B cell (primary cell): ENCODE measurements around the gene WWC2. TPM values are rescaled to one million over a fixed set of nuclear protein-coding genes. Genes with fewer than 3 reads are reported as not detected.
"Not testable (repeated sequence)": the region's sequence is repeated elsewhere in the genome, so short reads cannot be mapped to it uniquely, and the experiment has no call there.

ENCODE experiments used
- ATAC-seq: fragments of 200-7000 bp; cut with Tn5 transposase; one replicate; pipeline ENCODE4 v1.10.0; 2021; ENCODE audit warnings: low read depth, mild to moderate bottlenecking, moderate number of reproducible peaks, moderate library complexity
- CTCF ChIA-PET: fragments of 350-600 bp; sonication (Branson Sonifier 250); formaldehyde crosslinking; loops from one replicate; lab custom pipeline; 2021; ENCODE audit warnings: antibody characterized with exemption, inconsistent platforms; lab: Charles Lee
- POLR2A ChIA-PET: fragments of 350-600 bp; sonication (Branson Sonifier 250); formaldehyde crosslinking; loops from one replicate; lab custom pipeline; 2021; ENCODE audit warnings: antibody characterized with exemption; lab: Charles Lee
- DNase-seq: peaks from one replicate; pipeline ENCODE4 v3.0.0; 2013
- H2AFZ ChIP-seq: 2 replicates; pipeline ENCODE4 v1.6.1; 2012; ENCODE audit warnings: mild to moderate bottlenecking, low read depth, low read length; ENCODE audit not compliant: insufficient read depth, poor library complexity, severe bottlenecking
- H3K27ac ChIP-seq, 2 donors: 1 replicate in 1 of 2; 2 replicates in 1 of 2; pipeline ENCODE4 v1.5.1; 2012 to 2013; ENCODE audit warnings: low read length in 2 of 2, mild to moderate bottlenecking in 2 of 2, moderate library complexity in 1 of 2
- H3K27me3 ChIP-seq, 4 experiments: fragments of 200-600 bp in 1 of 4; sonication (generic) in 1 of 4; replicated peaks in 1 of 4; 1 replicate in 2 of 4; 2 replicates in 2 of 4; pipeline versions ENCODE4 v1.6.1 to v1.7.0; 2013 to 2016; ENCODE audit warnings: low read length in 3 of 4, mild to moderate bottlenecking in 2 of 4, mixed read lengths in 1 of 4, moderate library complexity in 1 of 4; ENCODE audit not compliant: insufficient read depth in 4 of 4, control insufficient read depth in 3 of 4; ENCODE audit errors: control extremely low read depth in 1 of 4
- H3K36me3 ChIP-seq, 2 experiments: replicated peaks in 1 of 2; 1 replicate in 1 of 2; 2 replicates in 1 of 2; pipeline versions ENCODE4 v1.6.1 to v1.7.1; 2013; ENCODE audit warnings: low read length in 1 of 2; ENCODE audit not compliant: insufficient read depth in 2 of 2, control insufficient read depth in 1 of 2; ENCODE audit errors: control extremely low read depth in 1 of 2, extremely low read depth in 1 of 2
- H3K4me1 ChIP-seq, 2 donors: fragments of 200-600 bp in 1 of 2; sonication (generic) in 1 of 2; 1 replicate in 1 of 2; 2 replicates in 1 of 2; pipeline versions ENCODE4 v1.5.1 to v1.6.1; 2013 to 2017; ENCODE audit warnings: low read length in 2 of 2; ENCODE audit not compliant: control insufficient read depth in 2 of 2, insufficient read depth in 2 of 2
- H3K4me2 ChIP-seq: replicated peaks from 2 replicates; pipeline ENCODE3; 2012; ENCODE audit warnings: mild to moderate bottlenecking, low read depth, low read length; ENCODE audit not compliant: poor library complexity, severe bottlenecking
- H3K4me3 ChIP-seq, 5 experiments: fragments of 200-600 bp in 1 of 5; sonication (generic) in 1 of 5; 1 replicate in 3 of 5; 2 replicates in 2 of 5; pipeline versions ENCODE4 v1.5.1 to v1.7.0; 2011 to 2016; ENCODE audit warnings: low read length in 4 of 5, mild to moderate bottlenecking in 4 of 5, low read depth in 2 of 5, control low read depth in 1 of 5, moderate library complexity in 1 of 5; ENCODE audit not compliant: insufficient read depth in 1 of 5; ENCODE audit errors: control extremely low read depth in 1 of 5, extremely low read depth in 1 of 5
- H3K79me2 ChIP-seq: fragments of 200-600 bp; sonication (generic); one replicate; pipeline ENCODE4 v1.6.0; 2016; ENCODE audit warnings: low read length; ENCODE audit not compliant: control insufficient read depth, insufficient read depth
- H3K9ac ChIP-seq: fragments of 200-600 bp; sonication (generic); 2 replicates; pipeline ENCODE4 v1.6.1; 2017; ENCODE audit warnings: mild to moderate bottlenecking, low read length, moderate library complexity
- H3K9me3 ChIP-seq, 3 donors: one replicate each; pipeline versions ENCODE4 v1.6.1 to v1.7.1; 2013; ENCODE audit warnings: low read length in 2 of 3; ENCODE audit not compliant: control insufficient read depth in 2 of 3, insufficient read depth in 1 of 3; ENCODE audit errors: control extremely low read depth in 1 of 3
- H4K20me1 ChIP-seq: 2 replicates; pipeline ENCODE4 v1.6.0; 2012; ENCODE audit warnings: mild to moderate bottlenecking, low read length; ENCODE audit not compliant: insufficient read depth, control insufficient read depth, poor library complexity, severe bottlenecking
- H3K27ac Mint-ChIP-seq: one replicate; pipeline ENCODE4 v1.8.0; 2021; ENCODE audit warnings: mixed read lengths
- H3K27me3 Mint-ChIP-seq: one replicate; pipeline ENCODE4 v1.8.0; 2021; ENCODE audit warnings: mixed read lengths
- H3K4me1 Mint-ChIP-seq: one replicate; pipeline ENCODE4 v1.8.0; 2021; ENCODE audit warnings: mixed read lengths
- H3K4me3 Mint-ChIP-seq: one replicate; pipeline ENCODE4 v1.8.0; 2021; ENCODE audit warnings: mixed read lengths
- H3K9me3 Mint-ChIP-seq: one replicate; pipeline ENCODE4 v1.8.0; 2022; ENCODE audit warnings: mixed read lengths; ENCODE audit not compliant: insufficient read depth
- EZH2 ChIP-seq: IDR thresholded peaks from 2 replicates; pipeline ENCODE4 v1.6.1; 2012; ENCODE audit warnings: borderline replicate concordance, low read depth, mild to moderate bottlenecking, moderate library complexity, low read length; ENCODE audit not compliant: insufficient read depth, poor library complexity, severe bottlenecking
- WGBS: methylation state at CpG from one replicate; pipeline ENCODE4 v1.1.5; 2013; ENCODE audit warnings: missing lambda C conversion rate; ENCODE audit not compliant: insufficient coverage; 5-methylcytosine and 5-hydroxymethylcytosine counted together
- intact Hi-C: fragments of 100-400 bp; cut with micrococcal nuclease; formaldehyde crosslinking; loops from one replicate; pipeline ENCODE4 v1.10.0; 2022
- polyA plus RNA-seq: library from polyadenylated mRNA; depleted of rRNA; stranded (reverse); fragments of >200 nt; gene quantifications from 2 replicates; pipeline ENCODE4 v1.2.3, GENCODE V29; 2012
- total RNA-seq, 2 donors: library from RNA; stranded (reverse); fragments of 120-200 nt in 1 of 2; gene quantifications; 1 replicate in 1 of 2; 2 replicates in 1 of 2; pipeline versions ENCODE4 v1.2.3 to v1.2.4, GENCODE V29; 2013 to 2022
- TF ChIP-seq, protein P1 (sequence below): fragments of 200-600 bp; IDR thresholded peaks from one replicate; pipeline ENCODE4 v1.8.0; 2022; ENCODE audit warnings: antibody characterized with exemption, mild to moderate bottlenecking

The WWC2 gene
- total and polyA plus RNA-seq, 2 donors (not counting 1 experiment from before 2014, with no cell fraction given), result 0.07 to 0.32 TPM

DNA sequence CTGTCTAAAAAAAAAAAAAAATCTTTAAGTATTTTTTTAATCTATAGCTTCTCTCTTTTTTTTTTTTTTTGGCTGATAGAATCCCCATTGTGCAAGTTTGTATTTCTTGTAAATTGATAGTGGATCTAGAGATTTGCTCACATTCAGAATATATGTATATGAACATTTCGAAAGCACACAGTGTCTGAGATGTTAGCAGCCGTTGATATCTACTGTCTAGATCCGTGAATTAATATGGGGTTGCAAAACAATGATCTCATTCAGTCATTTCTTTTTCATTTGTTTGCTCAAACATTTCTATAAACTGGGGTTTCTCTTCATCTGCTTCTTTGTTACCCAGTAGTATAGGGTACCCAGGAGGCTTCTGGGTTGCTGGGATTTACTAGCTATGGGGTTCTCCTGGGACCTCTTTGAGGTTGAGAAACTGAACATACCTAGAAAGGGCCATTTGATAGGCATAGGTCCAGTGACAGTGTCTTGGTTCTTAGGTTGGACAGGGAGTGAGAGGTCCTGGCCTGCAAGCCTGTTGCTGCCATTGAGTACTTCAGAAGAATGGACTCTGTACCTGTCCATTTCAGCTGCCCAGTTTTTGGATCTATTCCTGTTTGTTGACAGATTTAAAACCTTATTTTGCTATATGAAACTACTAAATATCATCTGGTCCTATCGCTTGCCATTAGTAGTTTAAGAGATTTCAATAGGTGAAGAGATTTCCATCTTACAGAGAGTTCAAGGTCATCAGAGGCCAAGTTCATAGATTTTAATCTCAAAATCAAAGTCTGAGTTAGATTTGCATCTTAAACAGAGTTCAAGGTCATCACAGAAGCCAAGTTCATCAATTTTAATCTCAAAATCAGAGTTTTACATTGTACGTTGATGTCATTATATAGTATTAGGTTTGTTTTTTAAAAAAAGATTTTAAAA, 50.8 kb downstream of the WWC2 start:
- Mint-ChIP-seq H3K9me3 (no peaks in the 10 kb centered on the region), H3K27me3 (peaks cover 4% of the 10 kb centered on the region), H3K4me1 (no peaks in the 10 kb centered on the region), H3K4me3 (no peak overlapping the region), H3K27ac (no peak overlapping the region)
- ATAC-seq, result no peak
- H3K27ac ChIP-seq, result no peak overlapping the region
- no peaks in the 10 kb centered on the region for H4K20me1 ChIP-seq
- no peak overlapping the region for H3K4me3 ChIP-seq
- H3K79me2 ChIP-seq, result no peaks in the 10 kb centered on the region
- POLR2A ChIA-PET, result no interaction called here
- no peak overlapping the region for H2AFZ ChIP-seq
- no CpG with 5 or more reads among the region's 5 CpGs for WGBS
- TF ChIP-seq EZH2, result no peak
- TF ChIP-seq, protein P1, sequence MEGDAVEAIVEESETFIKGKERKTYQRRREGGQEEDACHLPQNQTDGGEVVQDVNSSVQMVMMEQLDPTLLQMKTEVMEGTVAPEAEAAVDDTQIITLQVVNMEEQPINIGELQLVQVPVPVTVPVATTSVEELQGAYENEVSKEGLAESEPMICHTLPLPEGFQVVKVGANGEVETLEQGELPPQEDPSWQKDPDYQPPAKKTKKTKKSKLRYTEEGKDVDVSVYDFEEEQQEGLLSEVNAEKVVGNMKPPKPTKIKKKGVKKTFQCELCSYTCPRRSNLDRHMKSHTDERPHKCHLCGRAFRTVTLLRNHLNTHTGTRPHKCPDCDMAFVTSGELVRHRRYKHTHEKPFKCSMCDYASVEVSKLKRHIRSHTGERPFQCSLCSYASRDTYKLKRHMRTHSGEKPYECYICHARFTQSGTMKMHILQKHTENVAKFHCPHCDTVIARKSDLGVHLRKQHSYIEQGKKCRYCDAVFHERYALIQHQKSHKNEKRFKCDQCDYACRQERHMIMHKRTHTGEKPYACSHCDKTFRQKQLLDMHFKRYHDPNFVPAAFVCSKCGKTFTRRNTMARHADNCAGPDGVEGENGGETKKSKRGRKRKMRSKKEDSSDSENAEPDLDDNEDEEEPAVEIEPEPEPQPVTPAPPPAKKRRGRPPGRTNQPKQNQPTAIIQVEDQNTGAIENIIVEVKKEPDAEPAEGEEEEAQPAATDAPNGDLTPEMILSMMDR, result no peak
- H3K9ac ChIP-seq, result no peak overlapping the region
- H3K4me2 ChIP-seq, result no peak overlapping the region
- H3K36me3 ChIP-seq, result no peaks in the 10 kb centered on the region
- H3K4me1 ChIP-seq, result no peaks in the 10 kb centered on the region
- no peak for DNase-seq
- CTCF ChIA-PET, result no interaction called here
- peaks cover 0 to 3% (median 0%) of the 10 kb centered on the region in 4 experiments for H3K27me3 ChIP-seq
- no peaks in the 10 kb centered on the region for H3K9me3 ChIP-seq
- intact Hi-C loops, result no loop called here

DNA sequence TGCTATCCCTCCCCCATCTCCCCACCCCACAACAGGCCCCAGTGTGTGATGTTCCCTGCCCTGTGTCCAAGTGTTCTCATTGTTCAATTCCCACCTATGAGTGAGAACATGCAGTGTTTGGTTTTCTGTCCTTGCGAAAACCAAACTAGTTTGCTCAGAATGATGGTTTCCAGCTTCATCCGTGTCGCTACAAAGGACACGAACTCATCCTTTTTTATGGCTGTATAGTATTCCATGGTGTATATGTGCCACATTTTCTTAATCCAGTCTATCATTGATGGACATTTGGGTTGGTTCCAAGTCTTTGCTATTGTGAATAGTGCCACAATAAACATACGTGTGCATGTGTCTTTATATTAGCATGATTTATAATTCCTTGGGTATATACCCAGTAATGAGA, 51.6 kb downstream of the WWC2 start:
- DNase-seq, H2AFZ ChIP-seq, H3K4me1 Mint-ChIP-seq, H3K4me2 ChIP-seq, H3K27ac Mint-ChIP-seq, H3K4me3 Mint-ChIP-seq, H3K4me1 ChIP-seq, H3K9ac ChIP-seq, H3K27ac ChIP-seq, H3K36me3 ChIP-seq, H3K9me3 ChIP-seq, H3K79me2 ChIP-seq, H3K4me3 ChIP-seq, H4K20me1 ChIP-seq, H3K27me3 Mint-ChIP-seq, POLR2A ChIA-PET, H3K9me3 Mint-ChIP-seq, ATAC-seq, H3K27me3 ChIP-seq, CTCF ChIA-PET, intact Hi-C loops: not testable (repeated sequence)
- no CpG with 5 or more reads among the region's 5 CpGs for WGBS

DNA sequence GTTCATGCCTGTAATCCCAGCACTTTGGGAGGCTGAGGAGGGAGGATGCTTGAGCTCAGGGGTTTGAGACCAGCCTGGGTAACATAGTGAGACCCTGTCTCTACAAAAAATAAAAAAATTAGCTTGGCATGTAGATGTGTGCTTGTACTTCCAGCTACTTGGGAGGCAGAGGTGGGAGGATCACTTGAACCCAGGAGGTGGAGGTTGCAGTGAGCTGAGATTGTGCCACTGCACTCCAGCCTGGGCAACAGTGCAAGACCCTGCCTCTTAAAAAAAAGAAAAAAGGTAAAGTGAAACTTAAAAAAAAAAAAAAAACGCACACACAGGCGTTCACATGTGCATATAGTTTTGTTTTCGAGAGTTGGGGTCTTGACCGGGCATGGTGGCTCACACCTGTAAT, 53.2 kb downstream of the WWC2 start:
- H3K4me1 Mint-ChIP-seq, ATAC-seq, H3K27me3 ChIP-seq, H4K20me1 ChIP-seq, H3K9me3 ChIP-seq, H2AFZ ChIP-seq, H3K4me2 ChIP-seq, CTCF ChIA-PET, H3K4me3 Mint-ChIP-seq, DNase-seq, H3K4me1 ChIP-seq, H3K27ac ChIP-seq, POLR2A ChIA-PET, H3K27ac Mint-ChIP-seq, H3K27me3 Mint-ChIP-seq, H3K4me3 ChIP-seq, intact Hi-C loops, H3K9me3 Mint-ChIP-seq, H3K9ac ChIP-seq, H3K36me3 ChIP-seq, H3K79me2 ChIP-seq: not testable (repeated sequence)
- no CpG with 5 or more reads among the region's 4 CpGs for WGBS
